NCI-H2227 (cell line): ENCODE measurements around the gene COPS4.
"Not testable (repeated sequence)": the region's sequence is repeated elsewhere in the genome, so short reads cannot be mapped to it uniquely, and the experiment has no call there.

Experiments
- DNase-seq: peaks from one replicate; lab custom pipeline; 2025; ENCODE audit not compliant: unreplicated experiment; lab: John Stamatoyannopoulos, UW

Gene COPS4

DNA sequence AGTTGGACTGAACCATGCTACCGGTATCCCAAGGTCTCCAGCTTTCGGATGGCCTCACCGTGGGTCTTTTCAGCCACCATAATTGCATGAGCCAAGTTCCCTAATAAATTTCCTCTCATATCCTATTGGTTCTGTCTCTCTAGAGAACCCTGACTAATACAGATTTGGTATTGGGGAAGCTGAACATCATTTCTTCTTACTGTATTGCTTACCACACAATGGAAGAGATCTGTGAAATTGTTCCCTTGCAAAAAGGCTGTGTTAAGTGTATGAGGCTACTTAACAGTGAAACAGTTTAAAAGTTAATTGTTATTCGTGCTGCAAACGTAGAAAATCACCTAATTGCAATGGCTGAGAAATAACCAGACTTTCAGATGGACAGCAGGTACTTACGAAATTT is 45.6 kb downstream of the COPS4 start:
- no peak for DNase-seq

DNA sequence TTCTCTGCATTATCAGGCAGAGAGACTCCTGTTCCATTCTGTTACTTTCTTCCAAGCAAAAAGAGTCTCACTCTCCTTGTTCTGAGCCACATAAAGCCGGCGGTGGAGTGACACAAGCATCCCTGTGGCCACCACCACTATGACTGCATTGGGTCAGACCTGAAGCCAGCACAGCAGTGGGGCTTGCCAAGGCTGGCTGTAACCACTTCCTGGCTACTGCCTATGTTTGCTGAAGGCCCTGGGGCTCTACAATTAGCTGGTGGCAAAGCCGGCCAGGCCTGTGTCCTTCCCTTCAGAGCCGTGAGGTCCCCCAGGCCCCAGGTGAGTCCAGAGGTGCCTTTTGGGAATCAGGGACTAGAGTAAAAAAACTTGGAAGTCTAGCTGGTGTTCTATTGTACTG is 47.8 kb downstream of the COPS4 start:
- no peak for DNase-seq

DNA sequence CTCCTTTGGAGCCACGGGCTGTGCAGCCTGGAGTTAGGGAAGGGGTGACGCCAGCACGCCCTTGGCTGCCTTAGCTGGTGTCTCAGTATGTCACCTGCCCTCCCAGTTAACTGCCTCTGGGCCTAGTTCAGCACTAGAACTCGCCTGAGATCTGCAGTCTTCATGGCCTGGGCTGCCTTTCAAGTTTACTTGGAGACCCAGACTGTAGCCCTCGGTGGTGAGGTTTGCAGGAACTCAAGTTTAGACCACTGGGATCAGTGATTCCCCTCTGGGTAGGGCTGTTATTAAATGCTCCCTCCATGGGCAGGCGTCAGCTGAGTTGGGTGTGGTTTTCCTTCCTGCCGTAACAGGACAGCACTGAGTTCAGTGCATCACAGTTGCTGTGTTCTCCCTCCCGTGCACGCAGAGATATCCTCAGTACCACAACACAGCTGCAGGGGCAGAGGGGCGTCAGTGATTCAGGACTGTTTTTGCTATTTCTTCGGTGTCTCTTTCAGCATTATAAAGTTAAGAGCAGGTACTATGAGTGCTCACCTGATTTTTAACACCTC is 49.0 kb downstream of the COPS4 start:
- DNase-seq: no peak

DNA sequence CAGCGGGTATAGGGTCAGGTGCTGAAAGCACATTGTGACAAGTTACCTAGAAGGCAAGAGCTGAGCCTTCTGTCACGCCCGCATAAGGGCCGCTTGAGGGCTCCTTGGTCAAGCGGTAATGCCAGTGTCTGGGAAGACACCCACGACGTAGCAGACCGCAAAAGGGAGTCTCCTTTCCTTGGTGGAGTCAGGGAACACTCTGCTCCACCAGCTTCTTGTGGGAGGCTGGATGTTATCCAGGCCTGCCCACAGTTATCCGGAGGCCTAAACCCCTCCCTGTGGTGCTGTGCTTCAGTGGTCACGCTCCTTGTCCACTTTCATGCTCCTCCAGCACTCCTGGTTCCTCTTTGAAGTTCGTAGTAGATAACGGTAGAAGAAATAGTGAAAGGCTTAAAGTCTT is 50.0 kb downstream of the COPS4 start:
- not testable (repeated sequence) for DNase-seq

DNA sequence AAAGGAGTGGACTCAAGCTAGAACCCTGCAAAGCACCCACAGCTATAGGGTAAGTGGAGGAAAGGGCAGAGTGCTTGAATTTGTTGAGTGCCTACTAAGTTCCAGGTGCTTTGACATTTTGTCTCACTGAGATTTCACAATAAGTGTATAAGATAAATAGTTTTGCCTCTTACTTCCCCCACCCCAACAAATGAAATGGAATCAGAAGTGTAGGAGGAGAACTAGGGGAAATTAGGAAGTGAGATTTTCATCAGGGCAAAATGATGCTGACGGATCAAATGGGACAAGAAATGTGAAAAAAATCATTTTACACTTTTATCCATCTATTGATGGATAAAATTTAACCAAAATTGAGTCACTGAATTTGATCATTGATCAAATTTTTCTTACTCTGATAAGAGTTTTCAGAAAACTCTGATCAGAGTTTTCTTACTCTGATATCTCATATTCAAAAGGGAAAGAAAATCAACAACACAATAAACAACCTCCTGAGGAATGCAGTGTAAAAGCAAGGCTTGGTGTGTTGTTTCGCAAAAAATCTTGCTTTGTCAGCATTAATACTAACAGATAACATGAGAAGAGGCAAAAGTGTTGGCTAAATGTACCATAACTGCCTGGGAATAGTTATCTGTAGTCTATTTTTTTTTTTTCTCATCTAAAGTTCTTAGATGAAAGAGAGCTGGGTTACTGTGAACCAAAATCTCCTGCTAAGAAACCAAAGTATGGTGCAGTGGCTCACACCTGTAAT is 54.6 kb downstream of the COPS4 start:
- DNase-seq: no peak

DNA sequence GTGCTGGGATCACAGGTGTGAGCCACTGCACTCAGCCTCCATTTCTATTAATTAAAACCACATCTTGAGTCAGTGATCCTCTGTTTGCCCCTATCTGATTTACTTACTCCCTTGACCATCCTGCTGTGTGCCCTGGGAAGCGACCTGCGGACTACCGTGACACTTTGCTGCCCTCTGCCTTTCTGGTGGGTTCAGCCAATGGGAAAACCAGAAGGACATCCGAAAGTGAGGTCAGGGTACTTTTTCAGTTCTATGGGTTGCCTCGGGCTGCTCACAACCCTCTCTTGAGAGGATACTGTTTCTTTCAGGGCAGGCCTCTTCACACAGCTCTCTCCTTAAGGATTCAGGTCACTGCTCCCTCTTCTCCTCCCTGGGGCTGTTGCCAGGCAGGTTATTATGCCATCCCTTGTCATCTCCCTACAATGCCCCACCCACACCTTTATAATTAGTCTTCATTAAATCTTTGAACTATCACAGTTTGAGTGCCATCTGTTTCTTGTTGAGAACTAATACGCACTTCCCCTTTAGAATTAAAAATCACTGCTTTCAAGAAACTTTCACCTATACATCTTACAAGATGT is 58.2 kb downstream of the COPS4 start:
- DNase-seq: no peak

DNA sequence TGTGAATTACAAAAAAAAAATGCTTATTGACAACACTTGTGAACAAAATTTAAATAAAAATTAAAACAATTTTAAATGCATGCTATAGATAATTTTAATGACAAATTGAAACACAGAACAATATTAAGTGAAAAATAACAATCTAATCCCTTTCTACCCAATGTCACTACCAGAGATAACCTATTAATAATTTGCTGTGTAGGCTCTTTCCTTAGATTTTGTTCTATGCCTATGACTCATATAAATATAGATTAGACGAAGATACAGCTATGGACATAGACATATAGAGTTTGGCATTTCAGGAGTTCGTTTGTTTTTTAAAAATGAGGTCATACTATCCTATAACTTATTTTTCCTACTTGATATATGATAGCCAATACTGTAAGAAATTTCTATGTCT is 61.4 kb downstream of the COPS4 start:
- no peak for DNase-seq

DNA sequence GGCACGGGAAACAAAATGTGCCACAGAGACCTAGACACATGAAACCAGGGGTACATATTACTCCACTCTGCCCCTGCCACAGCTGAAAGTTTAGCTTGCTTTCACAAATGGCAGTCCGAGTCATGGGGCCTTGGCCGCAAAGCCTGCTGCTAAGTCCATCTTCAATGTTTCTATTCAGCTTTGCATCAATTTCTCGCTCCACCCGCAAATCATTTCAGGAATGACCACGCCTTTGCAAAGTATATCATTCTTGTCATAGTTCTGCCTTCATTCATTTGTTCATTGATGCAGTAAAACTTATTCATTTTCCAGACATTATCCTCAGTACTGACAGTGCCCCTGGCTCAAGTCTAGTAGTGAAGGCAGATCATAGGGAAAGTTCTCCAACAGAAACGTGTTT is 70.0 kb downstream of the COPS4 start:
- no peak for DNase-seq

DNA sequence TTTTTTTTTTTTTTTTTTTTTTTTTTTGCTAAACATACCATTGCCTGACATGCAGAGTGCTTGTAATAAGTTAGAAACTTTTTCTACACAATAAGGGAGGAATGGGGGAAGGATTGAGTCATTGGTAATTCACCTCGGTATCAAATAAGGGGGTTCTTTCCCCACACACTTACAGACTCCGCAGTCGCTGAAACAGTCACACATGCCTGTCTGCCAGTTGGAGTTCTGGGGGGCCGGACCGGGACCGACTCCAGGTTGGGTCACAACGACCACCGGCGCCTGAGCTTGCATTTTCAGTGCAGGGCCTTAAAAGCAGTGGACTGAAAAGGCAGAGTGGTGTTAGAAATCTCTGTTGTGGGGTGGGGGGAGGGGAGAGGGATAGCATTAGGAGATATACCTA is 72.6 kb downstream of the COPS4 start:
- no peak for DNase-seq

DNA sequence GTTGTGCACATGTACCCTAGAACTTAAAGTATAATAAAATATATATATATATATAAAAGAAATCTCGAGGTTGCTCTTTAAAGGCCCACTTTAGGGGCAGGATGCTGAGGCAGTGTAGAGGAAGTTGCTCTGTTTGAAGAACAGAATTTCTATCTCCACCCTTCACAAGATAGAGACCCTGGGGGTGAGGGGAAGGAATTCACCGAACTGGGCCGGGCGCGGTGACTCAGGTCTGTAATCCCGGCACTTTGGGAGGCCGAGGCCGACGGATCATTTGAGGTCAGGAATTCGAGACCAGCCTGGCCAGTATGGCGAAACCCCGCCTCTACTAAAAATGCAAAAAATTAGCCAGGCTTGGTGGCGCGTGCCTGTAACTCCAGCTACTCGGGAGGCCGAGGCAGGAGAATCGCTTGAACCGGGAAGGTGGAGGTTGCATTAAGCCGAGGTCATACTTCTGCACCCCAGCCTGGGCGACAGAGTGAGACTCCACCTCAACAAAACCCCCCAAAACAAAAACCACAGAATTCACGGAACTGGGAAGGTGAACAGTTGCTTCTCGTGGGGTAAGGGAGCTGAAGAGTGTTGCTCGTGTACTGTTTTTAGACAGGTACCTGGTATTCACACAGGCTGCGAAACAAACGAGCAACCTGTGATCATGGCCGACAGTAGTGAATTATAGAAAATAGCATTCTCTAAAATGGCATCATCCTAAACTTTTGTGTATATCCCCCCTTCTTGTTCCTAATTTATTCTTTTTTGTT is 73.3 kb downstream of the COPS4 start:
- DNase-seq: no peak

DNA sequence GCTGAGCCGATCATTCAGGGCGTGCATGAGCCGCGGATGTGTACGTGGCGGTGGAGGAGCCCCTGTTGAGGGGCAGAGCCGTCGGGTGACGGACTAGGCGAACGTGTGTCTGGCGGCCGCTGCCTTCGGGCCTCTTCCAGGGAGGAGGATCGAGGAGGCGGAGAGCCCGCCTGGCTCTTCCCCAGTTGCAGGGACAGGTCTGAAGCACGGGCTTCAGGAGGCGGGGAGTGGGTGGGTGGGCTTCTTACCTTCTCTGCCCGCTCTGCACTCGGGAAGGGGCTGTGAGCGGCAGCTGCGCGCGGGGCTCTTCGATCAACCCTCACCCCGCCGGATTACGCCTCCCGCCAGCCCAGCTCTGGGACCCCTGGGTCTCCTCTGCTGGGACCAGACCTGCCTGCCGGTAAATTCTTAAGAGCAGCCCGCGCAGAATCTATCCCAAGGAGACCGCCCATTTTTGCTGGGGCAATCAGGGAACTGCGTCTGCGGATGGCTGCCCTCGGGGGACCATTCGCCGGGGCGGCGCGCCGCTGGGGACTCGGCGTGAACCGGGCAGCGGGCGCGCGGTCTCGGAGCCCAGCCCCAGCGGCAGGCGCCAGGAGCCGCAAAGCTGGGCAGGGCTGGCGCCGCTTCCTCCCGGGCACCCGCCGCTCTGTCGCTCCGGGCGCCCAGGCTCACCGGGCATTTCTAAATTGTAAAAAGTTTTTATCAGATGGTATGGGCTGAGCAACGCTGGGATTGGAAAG is 74.7 kb downstream of the COPS4 start:
- peak; percentile 65 for DNase-seq

DNA sequence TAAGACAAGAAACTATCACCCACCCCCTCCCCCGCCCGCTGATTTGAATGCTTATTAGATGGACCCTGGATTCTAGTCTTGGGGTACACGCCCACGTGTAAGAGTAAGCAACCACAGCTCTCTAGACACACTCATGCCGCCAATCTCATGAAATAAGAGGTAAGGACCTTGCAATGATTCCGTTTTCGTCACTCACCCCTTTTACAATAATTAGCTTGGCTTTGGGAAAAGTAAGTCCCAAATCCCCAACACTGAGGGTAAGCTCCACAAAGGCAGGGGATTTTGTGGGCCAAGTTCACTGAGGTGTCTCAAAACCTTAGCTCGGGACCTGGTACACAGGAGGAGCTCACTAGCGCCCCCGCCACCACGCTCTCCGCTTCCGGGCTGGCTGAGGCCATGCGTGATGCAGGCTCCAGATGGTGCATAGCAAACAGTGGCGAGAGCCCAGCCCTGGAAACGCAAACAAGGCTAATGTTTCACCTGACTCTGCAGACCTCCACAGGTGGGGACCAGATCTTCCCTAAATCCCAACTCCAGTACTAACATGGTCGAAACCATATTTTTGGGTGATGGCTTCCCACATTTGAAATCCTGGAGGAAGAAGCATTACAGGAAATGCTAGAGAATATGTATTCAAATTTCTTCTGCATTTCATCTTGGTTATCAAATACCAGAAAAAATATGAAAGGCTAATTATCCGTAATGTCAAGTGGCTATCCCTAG is 75.4 kb downstream of the COPS4 start:
- DNase-seq: peak; percentile 86

DNA sequence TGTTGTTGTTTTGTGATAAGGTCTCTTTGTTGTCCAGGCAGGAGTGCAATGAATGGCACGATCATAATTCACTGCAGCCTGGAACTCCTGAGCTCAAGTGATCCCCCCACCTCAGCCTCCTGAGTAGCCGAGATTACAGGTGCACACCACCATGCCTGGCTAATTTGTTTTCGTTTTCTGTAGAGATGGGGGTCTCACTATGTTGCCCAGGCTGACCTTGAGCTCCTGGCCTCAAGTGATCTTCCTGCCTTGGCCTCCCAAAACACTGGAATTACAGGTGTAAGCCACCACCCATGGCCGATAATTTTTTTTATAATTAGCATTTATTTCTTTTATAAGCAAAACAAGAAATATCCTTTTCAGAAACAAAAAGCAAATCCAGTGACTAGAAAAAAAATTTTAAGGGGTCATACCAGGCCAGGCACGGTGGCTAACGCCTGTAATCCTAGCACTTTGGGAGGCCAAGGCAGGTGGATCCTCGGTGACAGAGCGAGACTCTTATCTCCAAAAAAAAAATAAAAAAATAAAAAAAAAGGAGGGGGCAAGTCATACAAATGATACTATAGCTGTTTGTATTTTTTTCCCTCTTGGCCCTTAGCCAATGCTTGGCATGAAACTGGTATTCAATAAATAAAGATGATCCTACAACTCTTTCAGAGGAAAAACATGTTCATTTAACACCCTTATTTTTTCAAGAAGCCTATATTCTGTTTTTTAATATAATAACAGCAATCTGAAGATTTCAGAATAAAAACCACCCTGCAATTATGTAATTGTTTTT is 76.2 kb downstream of the COPS4 start:
- peak; percentile 19 for DNase-seq

DNA sequence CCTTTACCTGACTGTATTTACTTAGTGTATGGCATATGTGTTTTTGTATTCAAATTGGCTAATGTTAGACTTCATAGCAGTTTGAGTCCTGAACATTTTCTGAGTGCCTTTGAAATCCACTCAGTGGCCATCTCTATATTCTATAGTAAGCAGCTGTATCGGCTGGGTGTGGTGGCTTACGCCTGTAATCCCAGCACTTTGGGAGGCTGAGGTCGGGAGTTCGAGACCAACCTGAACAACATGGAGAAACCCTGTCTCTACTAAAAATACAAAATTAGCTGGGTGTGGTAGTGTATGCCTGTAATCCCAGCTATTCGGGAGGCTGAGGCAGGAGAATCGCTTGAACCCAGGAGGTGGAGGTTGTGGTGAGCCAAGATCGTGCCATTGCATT is 76.8 kb downstream of the COPS4 start:
- DNase-seq: not testable (repeated sequence)

DNA sequence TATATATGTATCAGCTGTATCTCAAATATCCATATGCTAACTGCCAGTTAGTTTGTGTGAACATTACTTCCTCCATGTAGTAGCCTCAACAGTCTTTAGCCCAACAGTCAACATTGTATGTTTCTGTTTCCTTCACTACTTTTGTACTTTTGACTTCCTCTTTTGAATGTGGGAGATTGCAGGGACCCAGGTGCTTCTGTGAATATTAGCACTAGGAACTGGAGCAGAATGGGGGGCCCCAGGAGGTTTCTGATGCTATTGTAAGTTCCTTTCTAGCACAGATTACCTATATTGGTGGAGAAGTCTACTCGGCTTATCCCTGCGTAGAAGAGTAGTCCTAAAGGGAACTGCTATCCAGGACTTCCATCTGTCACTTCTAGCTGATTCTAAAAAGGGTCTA is 77.2 kb downstream of the COPS4 start:
- no peak for DNase-seq

DNA sequence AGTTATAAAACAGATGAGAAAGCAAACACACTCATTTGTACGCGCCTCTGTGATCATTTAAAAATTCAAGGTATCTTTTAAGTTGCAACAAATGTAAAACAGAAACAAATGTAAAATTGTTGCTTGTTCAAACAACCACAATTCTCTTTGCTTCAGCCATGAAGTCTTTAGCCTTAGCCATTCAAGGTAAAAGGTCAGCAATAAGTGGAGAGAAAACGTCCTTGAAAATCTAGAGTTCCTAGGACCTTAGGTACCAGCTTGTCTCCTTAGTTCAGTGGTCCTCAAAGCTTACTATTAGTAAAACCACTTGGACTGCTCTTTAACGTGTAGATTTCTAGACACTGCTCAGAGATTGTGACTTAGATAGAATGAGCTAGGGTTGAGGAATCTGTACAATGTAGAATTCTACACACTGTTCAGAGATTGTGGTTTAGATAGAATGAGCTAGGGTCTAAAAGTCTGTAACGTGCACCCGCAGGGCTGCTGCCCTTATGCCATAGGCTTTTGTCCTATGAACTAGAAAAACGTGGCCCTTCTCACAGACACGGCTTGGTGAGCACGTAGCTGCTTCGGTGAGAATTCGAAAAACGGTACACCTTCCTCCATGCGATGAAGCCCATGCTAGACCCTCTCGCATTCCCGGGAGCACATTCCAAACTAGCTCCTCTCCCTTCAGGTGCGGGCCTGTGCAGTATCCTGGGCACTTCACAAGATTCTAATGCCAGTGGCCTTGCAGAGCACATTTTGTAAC is 77.9 kb downstream of the COPS4 start:
- no peak for DNase-seq

DNA sequence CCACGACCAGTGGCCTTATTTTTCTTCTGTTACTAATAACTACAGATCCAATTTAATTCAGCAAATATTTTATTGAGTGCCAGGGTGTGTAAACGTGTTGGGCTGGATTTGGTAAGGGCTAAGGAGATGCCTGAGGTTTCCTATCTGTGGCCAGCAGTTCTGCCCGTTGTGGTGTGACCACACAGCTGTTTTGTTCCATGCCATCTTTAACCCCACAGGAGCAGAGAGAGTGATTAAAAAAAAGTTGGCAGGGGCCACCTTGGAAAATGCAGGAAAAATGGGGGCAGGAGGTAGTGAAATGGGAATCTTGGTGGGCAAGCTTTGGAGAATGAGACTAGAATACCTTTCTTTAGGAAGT is 78.4 kb downstream of the COPS4 start:
- no peak for DNase-seq

DNA sequence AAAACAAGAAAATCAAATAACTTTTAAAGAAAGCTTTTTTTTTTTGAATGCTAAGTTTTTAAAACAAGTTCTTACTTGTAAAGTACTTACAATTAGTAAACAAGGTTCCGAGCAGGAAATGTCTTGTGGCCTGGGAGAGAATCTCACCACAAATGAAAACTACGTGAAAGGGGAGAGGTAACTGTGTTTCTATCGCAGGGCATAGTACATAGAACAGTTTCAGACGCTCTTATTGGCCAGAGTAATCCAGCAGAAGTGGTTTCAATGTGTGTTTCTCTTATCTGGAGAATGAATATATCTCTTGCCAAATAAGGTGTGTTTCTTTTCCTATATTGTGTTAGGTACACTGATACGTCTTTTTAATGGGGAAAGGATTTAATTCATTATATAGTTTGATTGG is 79.6 kb downstream of the COPS4 start, which contains the start of gene PLAC8:
Gene PLAC8 (minus strand): TSS at position 154 of the 400 bp plus-strand sequence. CDS start 6,808 bp downstream, outside the sequence.
- no peak for DNase-seq

DNA sequence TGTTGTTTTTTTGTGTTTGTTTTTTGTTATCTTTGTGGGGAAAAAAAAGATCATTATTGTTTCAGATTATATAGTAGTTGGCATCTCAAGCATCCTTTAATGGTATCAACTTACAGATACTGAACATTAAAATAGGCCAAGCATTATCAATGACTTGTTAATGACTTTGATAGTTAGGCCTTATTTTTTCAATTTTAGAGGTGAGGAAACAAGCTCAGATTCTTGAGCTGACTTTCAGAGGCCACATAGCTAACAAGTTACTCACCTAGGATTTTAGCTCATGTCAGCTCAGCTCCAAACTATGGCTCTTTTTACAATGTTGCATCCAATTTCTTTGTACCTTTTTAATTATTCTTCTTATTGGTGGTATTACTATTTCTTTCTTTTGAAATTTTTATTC is 80.0 kb downstream of the COPS4 start:
- no peak for DNase-seq
